ENCODE results near the gene LGALS9.
"Not testable (repeated sequence)": the region's sequence is repeated elsewhere in the genome, so short reads cannot be mapped to it uniquely, and the experiment has no call there.

LGALS9 gene

DNA sequence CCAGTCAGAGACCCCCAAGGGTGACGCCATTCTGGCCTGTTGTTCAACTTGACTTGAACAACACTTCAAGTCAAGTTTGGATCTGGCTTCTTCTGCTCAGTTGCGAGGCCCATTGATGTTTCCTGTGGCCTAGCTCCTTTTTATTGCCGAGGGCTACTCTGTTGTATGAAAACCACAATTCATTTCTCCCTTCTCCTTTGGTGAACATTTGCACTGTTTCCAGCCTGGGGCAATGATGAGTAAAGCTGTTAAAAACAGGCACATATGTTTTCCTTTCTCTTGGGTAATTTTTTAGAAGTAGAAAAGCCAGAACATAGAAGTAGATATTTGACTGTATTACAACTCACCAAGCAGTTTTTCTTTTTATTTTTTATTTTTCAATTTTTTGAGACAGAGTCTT is 1.7 kb upstream of the LGALS9 start:
- DNase-seq (ENCODE audit: low spot score) = not testable (repeated sequence)

DNA sequence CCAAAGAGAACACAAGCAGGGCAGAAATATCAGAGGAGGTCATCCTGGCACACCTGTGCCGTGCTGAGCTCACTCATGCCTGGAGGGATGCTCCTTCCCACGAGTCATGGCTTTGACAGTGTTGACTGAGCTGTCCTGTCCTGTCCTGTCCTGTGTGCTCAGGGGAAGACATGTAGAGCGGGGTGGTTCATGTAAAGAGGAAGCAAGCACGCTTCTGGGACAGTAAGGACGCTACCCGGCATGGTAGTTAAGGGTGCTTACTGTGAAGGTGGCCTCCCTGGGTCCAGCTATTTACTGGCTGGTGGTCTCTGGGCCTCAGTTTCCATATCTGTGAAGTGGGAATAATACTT is 398 bp downstream of the LGALS9 start:
- DNase-seq (ENCODE audit: low spot score) = peak; percentile 48

- DNase-seq (ENCODE audit: low spot score) = no peak
These were observed 1.1 kb downstream of the LGALS9 start for GRCh38 chr17:27631897-27632725.

- DNase-seq (ENCODE audit: low spot score) = not testable (repeated sequence)
These were observed 1.8 kb downstream of the LGALS9 start for GRCh38 chr17:27632766-27633165.

DNA sequence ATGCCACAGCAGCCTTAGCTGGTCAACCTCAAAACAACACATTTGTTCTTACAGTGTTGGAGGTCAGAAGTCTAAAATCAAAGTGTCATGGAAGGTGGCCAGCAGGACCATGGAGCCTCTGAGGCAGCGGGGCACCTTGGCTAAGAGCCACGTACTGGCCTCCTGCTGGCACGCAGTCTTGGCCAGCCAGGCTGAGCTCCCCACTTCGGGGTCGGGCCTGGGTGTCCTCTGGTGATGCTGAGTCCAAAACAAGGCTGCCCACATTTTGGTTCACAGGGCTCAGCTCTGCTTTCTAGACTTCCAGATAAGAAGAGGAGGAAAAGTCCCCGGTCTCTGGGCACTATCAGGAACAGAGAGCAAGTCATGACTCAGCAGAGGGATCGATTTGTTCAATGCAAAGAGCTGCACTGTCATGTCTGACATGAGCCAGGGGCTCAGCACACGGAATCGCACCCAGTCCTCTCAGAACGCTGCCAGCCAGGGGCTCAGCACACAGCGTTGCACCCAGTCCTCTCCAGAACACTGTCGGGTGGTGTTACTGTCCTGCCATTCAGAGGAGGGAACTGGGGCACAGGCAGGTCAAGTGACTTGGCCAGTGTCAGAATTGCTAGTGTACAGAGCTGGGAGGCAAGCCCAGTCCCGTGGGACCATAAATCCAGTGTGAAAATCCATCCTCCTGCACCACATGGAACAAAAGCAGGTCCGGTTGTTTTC is 2.5 kb downstream of the LGALS9 start:
- no peak for DNase-seq (ENCODE audit: low spot score)

- DNase-seq (ENCODE audit: low spot score) = no peak
These were observed 3.0 kb downstream of the LGALS9 start for GRCh38 chr17:27634026-27634335.

GRCh38 chr17:27634776-27635175 is 3.8 kb downstream of the LGALS9 start:
- no peak for DNase-seq (ENCODE audit: low spot score)

DNA sequence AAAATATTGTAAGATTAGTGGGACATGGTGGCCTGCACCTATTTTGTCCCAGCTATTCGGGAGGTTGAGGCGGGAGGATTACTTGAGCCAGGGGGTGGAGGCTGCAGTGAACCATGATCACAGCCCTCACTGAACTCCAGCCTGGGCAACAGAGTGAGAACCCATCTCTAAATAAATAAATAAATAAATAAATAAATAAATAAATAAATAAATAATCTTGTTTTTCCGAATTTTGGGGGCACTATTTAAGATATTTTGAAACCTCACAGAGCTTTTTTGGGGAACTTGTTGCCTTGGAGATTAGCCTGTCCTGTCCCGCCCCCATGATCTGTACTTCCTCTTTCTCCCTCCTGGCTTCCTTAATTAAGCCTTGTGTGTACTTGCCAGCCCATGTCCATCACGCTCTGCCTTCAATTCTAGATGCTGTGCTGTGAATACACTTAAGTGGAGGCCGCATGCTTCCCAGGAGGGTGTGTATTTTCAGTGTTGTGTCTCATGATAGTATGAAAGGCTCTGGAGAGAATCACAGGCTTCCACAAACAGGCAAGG is 4.4 kb downstream of the LGALS9 start:
- peak; percentile 73 for DNase-seq (ENCODE audit: low spot score)

GRCh38 chr17:27636005-27636520 is 5.1 kb downstream of the LGALS9 start:
- DNase-seq (ENCODE audit: low spot score) = not testable (repeated sequence)

DNA sequence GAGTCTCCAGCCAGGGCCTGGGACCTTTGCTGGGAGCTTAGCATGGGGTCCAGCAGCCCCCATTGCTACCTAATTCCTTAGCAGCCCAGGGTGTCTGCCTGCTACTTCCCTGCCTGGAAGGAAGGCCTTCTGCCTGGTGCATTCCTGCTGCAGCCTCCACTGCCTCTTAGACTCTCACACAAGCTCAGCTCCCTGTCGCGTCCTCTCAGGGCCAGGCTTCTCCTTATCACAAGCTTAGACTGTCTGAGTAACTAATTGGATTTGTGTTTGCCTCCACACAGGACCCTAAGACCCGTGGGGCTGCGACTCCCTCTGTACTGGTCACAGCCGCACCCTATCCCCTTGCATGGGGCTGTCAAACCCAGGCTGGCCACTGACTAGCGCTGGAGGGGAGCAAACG is 6.8 kb downstream of the LGALS9 start:
- DNase-seq (ENCODE audit: low spot score) = not testable (repeated sequence)

DNA sequence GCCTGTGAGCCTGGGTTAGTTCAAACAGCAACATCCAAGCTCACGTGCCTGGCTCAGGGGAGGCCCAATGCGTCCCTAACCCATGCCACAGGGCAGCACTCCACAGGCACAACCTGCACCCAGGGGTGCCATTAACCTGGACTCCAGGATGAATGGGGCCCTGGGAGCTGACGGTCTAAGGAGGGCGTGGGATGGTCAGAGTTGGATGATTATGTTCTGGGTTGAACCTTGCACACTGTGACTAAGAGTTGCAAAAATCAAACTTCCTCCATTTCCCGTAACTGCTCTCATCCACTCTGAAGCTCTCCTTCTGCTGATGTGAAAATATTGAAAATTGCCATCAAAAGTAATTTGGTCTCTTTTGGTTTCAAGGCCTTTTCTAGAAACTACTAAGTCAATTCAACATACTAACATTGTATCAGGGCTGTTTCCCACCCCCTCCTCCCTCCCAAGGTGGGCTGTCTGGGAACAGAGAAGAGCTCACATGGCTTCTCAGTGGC is 7.5 kb downstream of the LGALS9 start:
- DNase-seq (ENCODE audit: low spot score) = not testable (repeated sequence)

- DNase-seq (ENCODE audit: low spot score) = no peak
These were observed 9.8 kb downstream of the LGALS9 start for GRCh38 chr17:27640790-27641189.

- no peak for DNase-seq (ENCODE audit: low spot score)
These were observed 13.6 kb downstream of the LGALS9 start for GRCh38 chr17:27644586-27644985.

DNA sequence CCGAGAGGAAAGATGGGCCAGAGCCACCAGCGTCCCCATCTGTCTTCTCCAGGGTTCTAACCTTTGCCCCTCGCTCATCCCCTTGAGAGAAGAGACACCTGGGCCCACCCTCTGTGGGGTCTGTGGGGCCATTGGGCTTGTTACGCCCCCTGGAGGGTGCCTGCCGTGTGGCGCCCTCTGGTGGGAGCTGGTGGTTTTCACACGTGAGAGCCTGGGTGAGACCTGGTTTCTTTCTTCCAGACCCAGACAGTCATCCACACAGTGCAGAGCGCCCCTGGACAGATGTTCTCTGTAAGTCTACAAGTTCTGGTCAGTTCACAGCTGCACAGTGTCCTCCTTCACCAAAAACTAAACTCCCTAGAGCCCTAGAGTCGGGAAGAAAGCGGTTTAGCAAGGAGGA is 14.6 kb downstream of the LGALS9 start:
- DNase-seq (ENCODE audit: low spot score) = not testable (repeated sequence)

GRCh38 chr17:27646232-27646631 is 15.2 kb downstream of the LGALS9 start:
- DNase-seq (ENCODE audit: low spot score) = no peak

DNA sequence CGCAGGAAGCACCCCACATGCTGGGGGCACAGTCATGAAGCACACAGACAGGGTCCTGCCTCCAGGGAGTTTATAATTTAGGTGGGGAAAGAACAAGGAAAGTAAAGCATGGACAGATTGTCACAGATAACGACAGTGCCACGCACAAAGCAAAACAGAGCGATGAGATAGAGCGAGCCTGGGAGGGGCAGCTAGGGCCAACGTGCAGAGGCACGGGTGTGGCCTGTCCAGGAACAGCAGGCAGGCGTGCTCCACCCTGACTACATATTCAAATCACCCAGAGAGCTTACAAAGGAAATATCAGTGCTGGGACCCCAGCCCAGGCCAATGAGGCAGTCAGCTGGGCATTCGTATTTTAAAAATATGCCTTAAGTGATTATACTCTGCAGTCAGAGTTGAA is 16.8 kb downstream of the LGALS9 start:
- no peak for DNase-seq (ENCODE audit: low spot score)

- DNase-seq (ENCODE audit: low spot score) = not testable (repeated sequence)
These were observed 18.2 kb downstream of the LGALS9 start for GRCh38 chr17:27649111-27649571.

- no peak for DNase-seq (ENCODE audit: low spot score)
These were observed 18.9 kb downstream of the LGALS9 start for GRCh38 chr17:27649929-27650328.

DNA sequence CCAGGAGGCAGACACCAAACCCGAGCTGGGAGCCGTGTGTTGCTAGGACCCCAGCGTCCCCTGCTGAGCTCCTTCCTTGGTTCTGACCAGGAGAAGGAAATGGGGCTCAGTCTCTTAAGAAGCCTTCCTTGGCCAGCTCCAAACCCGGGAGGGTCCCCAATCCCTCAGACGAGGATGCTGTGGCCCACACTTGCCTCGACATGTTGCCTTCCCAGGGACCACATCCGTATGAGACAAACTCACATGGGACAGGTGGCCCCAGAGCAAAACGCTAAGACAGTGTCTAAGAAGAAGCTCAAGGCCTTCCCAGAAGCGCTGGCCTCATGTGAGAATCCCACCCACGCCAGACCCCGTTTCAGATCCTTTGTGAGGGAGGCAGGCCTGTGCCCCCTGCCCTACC is 19.8 kb downstream of the LGALS9 start:
- DNase-seq (ENCODE audit: low spot score) = no peak

DNA sequence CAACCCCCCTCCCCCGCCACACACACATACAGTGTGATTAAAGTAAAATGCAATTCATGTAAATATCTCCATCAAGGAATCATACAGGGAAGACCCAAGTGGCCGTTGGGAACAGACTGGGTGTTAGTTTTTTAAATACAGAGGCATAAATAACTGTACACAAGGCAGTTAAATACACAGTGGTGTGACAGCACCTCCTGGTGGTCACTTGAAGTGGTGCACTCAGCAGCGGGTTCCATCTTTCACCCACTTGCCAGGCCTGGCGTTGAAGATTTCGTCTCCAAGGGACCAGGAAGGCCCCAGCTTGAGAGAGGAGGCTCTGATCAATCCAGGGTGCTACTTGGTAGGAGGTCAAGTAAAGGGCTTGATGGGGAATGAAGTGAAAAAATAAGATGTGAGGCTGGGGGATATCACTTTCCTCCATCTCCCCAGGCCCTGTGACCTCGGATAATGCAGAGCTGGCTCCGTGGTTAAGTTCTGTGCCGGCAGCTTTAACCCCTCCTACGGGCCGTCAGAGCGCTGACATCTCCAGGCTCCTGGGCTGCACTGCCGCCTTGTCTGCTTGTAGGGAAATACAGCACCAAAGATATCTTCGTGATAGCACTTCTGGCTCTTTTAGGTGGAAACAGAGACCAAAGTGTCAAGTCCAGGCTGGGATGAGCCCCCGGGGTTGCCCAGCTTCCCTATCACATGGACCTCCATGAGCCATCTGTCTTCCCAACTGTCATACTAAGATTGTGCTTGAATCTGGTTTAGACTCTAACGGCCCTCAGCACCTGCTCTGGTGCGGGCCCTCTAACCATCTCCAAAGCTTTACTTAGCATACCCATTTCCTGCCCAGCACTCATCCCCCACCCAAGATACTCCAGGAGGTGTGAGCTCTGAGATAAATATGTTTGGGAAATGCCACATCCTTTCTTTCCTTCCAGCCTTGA is 20.7 kb downstream of the LGALS9 start:
- peak; percentile 25 for DNase-seq (ENCODE audit: low spot score)

GRCh38 chr17:27653449-27653971 is 22.5 kb downstream of the LGALS9 start:
- DNase-seq (ENCODE audit: low spot score) = not testable (repeated sequence)
